COR-L47 (cell line): ENCODE results near the gene FKRP.
"Not testable (repeated sequence)": the region's sequence is repeated elsewhere in the genome, so short reads cannot be mapped to it uniquely, and the experiment has no call there.

Experiments used
- DNase-seq: peaks from one replicate; lab custom pipeline; 2025; lab: John Stamatoyannopoulos, UW

FKRP gene

DNA sequence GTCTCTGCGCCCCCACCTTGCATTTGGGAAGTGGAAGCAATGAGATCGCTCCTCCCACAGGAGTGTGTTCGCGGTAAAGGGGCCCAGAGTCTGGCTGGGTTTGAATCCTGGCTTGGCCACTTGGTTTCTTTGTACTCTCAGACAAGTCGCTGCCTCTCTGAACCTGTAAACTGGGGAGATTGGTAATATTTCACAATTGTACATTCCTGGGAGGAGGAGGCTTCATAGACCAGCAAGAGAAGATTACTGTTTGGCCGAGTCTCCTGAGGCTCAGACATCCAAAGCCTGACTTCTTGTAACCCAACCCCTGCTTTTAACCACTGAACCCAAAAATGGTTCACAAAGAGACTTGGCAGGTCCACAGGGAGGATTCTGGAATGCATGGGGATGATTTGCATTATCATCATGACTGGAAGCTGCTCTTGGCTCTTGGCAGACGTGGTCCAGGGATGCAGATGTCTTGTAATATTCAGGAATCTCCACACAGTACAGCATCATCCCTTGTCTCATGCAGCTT lies 14.0 kb downstream of the FKRP start:
- no peak for DNase-seq

GRCh38 chr19:46760363-46760762 lies 14.5 kb downstream of the FKRP start:
- no peak for DNase-seq

DNA sequence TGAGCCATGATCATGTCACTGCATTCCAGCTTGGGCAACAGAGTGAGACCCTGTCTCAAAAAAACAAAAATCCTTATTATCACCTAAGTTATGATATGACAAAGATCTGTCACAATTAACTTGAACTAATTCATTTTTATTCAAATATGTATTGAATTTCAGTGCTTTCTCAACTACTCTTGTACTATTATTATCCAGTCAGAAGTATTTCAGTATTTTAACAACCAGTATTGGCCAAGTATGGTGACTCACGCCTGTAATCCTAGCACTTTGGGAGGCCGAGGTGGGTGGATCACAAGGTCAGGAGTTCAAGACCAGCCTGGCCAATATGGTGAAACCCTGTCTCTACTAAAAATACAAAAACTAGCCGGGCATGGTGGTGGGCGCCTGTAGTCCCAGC lies 15.0 kb downstream of the FKRP start:
- DNase-seq: not testable (repeated sequence)

GRCh38 chr19:46761418-46761831 lies 15.6 kb downstream of the FKRP start:
- DNase-seq: no peak

- DNase-seq: no peak
Measured at GRCh38 chr19:46762245-46762890, 16.5 kb downstream of the FKRP start.

DNA sequence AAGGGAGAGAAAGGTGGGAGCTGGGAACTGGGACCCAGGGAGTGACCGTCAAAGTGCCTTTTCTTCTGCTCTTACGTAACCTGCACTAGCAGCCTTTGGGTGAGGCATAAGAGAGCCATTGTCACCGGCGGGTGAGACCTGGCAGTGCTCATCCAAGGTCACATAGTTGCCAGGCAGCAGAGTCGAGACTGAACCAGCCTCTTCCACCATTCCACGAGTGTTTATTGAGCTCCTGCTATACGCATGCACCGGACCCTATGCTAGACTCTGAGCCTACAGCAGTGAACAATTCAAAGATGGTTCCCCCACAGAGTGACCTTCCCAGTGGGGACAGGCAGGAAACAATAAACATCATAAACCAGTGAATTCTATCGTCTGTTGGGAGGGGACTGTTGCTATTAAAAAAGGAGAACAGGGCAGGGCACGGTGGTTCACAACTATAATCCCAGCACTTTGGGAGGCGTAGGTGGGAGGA lies 19.0 kb downstream of the FKRP start:
- no peak for DNase-seq

GRCh38 chr19:46766569-46767317 lies 20.9 kb downstream of the FKRP start:
- DNase-seq: no peak

GRCh38 chr19:46768746-46769145 lies 22.9 kb downstream of the FKRP start:
- DNase-seq: not testable (repeated sequence)

GRCh38 chr19:46772170-46773017 lies 26.5 kb downstream of the FKRP start:
- DNase-seq: no peak

GRCh38 chr19:46773018-46773399 lies 27.2 kb downstream of the FKRP start:
- DNase-seq: no peak

DNA sequence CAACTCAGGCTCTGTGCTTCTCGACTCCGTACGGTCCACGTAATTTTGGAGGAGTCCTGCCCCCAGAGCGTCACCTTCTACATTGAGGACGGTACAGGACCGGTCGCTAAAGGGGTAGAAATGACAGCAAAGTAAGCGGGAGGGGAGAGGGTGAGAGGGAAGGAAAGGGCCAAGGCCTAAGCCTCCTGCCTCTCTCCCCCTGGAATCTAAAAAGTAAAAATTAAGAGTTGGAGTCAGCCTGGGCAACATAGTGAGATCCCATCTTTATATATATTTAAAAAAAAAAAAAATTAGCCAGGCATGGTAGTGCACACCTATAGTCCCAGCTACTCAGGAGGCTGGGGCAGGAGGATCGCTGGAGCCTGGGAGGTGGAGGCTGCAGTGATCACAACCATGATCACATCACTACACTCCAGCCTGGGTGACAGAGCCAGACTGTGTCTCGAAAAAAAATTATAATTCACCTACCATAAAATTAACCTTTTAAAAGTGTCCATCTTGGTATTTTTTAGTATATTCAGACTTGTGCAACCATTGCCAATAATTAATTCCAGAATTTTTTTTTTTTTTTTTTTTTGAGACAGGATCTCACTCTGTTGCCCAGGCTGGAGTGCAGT lies 29.9 kb downstream of the FKRP start:
- DNase-seq: no peak

GRCh38 chr19:46776927-46777911 lies 31.4 kb downstream of the FKRP start:
- no peak for DNase-seq

DNA sequence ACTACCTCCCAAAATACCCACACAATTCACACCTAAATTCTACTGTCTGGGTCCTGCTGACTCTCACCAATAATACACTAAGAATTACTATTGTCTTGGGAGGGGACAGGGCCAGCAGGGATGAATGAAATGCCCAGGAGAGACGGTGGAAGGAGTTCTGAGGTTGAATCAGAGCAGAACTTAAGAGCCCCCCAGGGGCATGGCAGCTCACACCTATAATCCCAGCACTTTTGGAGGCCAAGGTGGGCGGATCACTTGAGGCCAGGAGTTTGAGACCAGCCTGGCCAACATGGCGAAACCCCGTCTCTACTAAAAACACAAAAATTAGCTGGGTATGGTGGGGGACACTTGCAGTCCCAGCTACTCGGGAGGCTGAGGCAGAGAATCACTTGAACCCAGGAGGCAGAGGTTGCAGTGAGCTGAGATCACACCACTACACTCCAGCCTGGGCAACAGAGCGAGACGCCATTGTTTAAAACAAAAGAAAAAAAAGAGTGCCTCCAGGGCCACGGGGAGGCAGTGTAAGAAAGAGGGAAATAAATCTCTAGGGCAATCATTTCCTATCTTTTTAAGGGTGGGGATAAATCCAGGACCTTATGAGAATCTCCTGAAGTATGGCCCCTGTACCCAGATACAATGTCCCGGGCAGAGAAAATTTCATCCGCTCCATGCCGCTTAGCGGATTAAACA lies 32.2 kb downstream of the FKRP start:
- DNase-seq: not testable (repeated sequence)

DNA sequence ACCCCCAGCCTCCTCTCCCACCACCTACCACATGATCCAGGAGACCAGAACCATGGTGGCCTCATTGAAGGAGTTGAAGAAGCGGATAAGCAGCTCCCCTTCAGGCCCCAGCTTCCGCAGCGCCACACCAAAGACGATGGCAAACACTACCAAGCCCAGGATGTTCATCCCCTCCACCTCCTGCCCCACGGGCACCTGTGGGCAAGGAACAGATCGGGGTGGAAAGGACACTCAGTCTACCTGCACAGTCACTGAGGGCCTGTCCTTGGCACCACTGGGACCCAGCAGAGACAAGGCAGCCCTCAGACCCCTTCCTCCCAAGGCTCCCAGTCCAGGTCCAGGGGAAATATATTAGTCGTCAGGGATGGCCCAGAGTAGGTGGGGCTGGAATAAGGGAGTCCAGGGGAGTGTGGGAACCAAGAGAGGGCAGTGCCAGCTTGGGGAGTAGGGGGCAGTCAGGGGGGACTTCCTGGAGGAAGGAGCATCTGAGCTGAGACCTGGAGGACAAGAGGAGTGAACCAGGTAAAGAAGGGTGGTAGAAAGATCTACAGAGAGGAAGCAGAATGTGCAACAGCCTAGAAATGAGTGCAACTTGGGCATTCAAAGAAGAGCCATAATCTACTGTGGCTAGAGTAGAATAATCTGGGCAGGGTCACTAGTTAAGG lies 36.6 kb downstream of the FKRP start:
- DNase-seq: no peak

- DNase-seq: no peak
Measured at GRCh38 chr19:46783670-46784069, 37.8 kb downstream of the FKRP start.

DNA sequence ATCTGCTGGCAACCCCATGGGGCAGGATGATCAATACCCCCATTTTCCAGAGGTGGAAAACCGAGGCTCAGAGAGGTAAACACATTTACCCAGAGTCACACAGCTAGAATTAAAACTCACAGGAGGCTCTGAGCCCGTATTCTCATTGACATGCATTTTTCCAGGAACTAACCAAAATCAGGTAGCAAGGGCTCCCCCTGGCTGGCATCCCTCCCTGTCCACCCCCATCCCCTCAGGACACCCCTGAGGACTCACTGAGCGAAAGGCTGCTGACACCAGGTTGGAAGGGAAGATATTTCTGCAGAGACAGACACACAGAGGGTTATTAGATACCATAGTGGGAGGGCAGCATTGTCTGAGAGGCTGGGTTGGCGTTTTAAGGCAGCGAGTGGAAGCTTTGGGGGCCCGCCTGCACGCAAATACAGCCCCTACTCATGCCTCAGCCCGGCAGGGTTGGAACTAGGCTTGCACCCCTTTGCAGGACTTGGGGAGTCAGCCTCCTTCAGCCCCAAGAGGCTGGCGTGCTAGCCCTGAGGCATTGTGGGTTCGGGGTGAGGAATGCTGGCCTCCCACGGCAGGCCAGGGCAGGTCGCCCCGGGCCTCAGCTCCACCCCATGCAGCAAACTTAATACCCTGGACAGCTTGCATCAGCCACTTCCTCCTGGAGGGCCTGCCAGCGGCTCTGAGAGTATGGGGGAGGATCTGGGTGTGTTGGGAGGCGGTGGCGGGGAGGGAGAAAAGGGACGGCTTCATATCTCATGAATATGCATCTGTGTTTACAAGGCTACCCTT lies 38.6 kb downstream of the FKRP start:
- DNase-seq: no peak

GRCh38 chr19:46785054-46785979 lies 39.5 kb downstream of the FKRP start:
- no peak for DNase-seq

DNA sequence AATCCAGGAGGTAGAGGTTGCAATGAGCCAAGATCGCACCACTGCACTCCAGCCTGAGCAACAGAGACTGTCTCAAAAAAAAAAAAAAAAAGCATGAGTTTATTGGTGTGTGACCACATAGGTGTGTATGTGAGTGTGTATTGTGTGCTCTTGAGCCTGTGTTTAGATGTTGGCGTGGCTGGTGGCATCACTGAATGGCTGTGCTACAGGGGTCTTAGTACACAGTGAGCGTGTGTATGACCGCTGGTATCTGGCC lies 40.1 kb downstream of the FKRP start:
- DNase-seq: no peak
